Left lobe of liver (tissue), 2 donors: ENCODE results near the gene EPB41L2. TPM values are rescaled to one million over a fixed set of nuclear protein-coding genes. Genes with fewer than 3 reads are reported as not detected.
"Not testable (repeated sequence)": the region's sequence is repeated elsewhere in the genome, so short reads cannot be mapped to it uniquely, and the experiment has no call there.

Experiments used
- ATAC-seq: fragments of 200-7000 bp; cut with Tn5 transposase; one replicate; pipeline ENCODE4 v1.9.1; 2020; ENCODE audit warnings: mild to moderate bottlenecking, moderate library complexity
- DNase-seq: peaks from one replicate; pipeline ENCODE4 v3.0.0-alpha.2; 2020; ENCODE audit warnings: low spot score
- total RNA-seq: library from RNA; stranded (reverse); gene quantifications from one replicate; pipeline ENCODE4 v1.2.1, GENCODE V29; 2021
- donor health status: DM: no; HTN: no; CAD: no; lungs with moderate emphysema.
- donor health status: DM: no; HTN: yes; CAD: no.

The EPB41L2 gene
- total RNA-seq, 1 donor from 2014 or later = 18.7 TPM

GRCh38 chr6:130923350-130923749 lies 139.7 kb downstream of the EPB41L2 start:
- ATAC-seq = no peak
- no peak for DNase-seq

- ATAC-seq (no peak), DNase-seq (no peak)
These were observed 140.1 kb downstream of the EPB41L2 start for GRCh38 chr6:130922922-130923321.

- DNase-seq (no peak), ATAC-seq (no peak)
These were observed 142.1 kb downstream of the EPB41L2 start for GRCh38 chr6:130920969-130921368.

GRCh38 chr6:130918171-130918570 lies 144.9 kb downstream of the EPB41L2 start:
- ATAC-seq (no peak), DNase-seq (no peak)

GRCh38 chr6:130915606-130916005 lies 147.4 kb downstream of the EPB41L2 start:
- DNase-seq, ATAC-seq: not testable (repeated sequence)

- no peak for DNase-seq
- ATAC-seq = no peak
These were observed 149.9 kb downstream of the EPB41L2 start for GRCh38 chr6:130913120-130913519.

GRCh38 chr6:130912434-130912833 lies 150.6 kb downstream of the EPB41L2 start:
- ATAC-seq (no peak), DNase-seq (no peak)

GRCh38 chr6:130908958-130909357 lies 154.1 kb downstream of the EPB41L2 start:
- no peak for ATAC-seq
- no peak for DNase-seq

- ATAC-seq (no peak), DNase-seq (no peak)
These were observed 154.9 kb downstream of the EPB41L2 start for GRCh38 chr6:130908188-130908587.

GRCh38 chr6:130907687-130908086 lies 155.4 kb downstream of the EPB41L2 start:
- no peak for DNase-seq
- peak; percentile 76 for ATAC-seq

GRCh38 chr6:130906736-130907381 lies 156.2 kb downstream of the EPB41L2 start:
- DNase-seq (no peak), ATAC-seq (no peak)

- ATAC-seq (no peak), DNase-seq (no peak)
These were observed 159.4 kb downstream of the EPB41L2 start for GRCh38 chr6:130903602-130904001.

GRCh38 chr6:130903007-130903406 lies 160.0 kb downstream of the EPB41L2 start:
- DNase-seq = no peak
- ATAC-seq = no peak

- DNase-seq (no peak), ATAC-seq (no peak)
These were observed 162.1 kb downstream of the EPB41L2 start for GRCh38 chr6:130900913-130901312.

GRCh38 chr6:130896249-130896648 lies 166.8 kb downstream of the EPB41L2 start:
- DNase-seq = no peak
- ATAC-seq = no peak

- no peak for DNase-seq
- ATAC-seq = no peak
These were observed 167.5 kb downstream of the EPB41L2 start for GRCh38 chr6:130895516-130895915.

GRCh38 chr6:130893766-130894165 lies 169.3 kb downstream of the EPB41L2 start:
- ATAC-seq (no peak), DNase-seq (no peak)

- ATAC-seq (peak; percentile 35), DNase-seq (no peak)
These were observed 169.8 kb downstream of the EPB41L2 start for GRCh38 chr6:130893277-130893676.

- DNase-seq = no peak
- no peak for ATAC-seq
These were observed 172.5 kb downstream of the EPB41L2 start for GRCh38 chr6:130890521-130890971.

GRCh38 chr6:130889423-130889822 lies 173.6 kb downstream of the EPB41L2 start:
- ATAC-seq = no peak
- DNase-seq = no peak

- no peak for DNase-seq
- ATAC-seq = no peak
These were observed 174.8 kb downstream of the EPB41L2 start for GRCh38 chr6:130888246-130888645.

GRCh38 chr6:130886966-130887365 lies 176.1 kb downstream of the EPB41L2 start:
- DNase-seq = no peak
- no peak for ATAC-seq
